ENCODE measurements around the gene ERVK3-1.
"Not testable (repeated sequence)": the region's sequence is repeated elsewhere in the genome, so short reads cannot be mapped to it uniquely, and the experiment has no call there.

The ERVK3-1 gene

GRCh38 chr19:58304255-58304654 is 922 bp upstream of the ERVK3-1 start:
- no peak for DNase-seq (ENCODE audit: low read depth in 2 of 3, low spot score in 2 of 3)

- DNase-seq (ENCODE audit: low read depth in 2 of 3, low spot score in 2 of 3) = no peak
Observed at GRCh38 chr19:58304748-58305064, 471 bp upstream of the ERVK3-1 start.

DNA sequence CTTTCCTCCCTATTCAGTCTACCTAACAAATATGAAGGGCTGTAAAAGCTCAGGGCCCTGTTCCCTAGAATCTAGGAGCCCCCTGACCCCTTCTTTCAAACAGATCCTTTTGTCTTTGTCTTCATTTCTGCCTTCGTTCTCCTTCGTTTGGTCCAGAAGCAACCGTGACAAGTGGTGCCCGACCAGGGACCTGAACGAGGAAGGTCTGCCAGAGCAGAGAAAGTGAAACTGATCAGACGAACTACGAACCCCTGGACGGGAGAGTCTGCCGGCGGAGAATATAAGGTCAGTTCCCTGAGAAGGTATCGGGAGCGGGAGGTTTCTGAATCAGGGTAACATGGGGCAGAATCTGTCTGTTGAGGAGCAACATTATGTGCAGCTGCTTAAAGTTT is 751 bp downstream of the ERVK3-1 start:
- DNase-seq (ENCODE audit: low read depth in 2 of 3, low spot score in 2 of 3) = no peak

GRCh38 chr19:58307736-58308135 is 2.6 kb downstream of the ERVK3-1 start:
- no peak for DNase-seq (ENCODE audit: low read depth in 2 of 3, low spot score in 2 of 3)

GRCh38 chr19:58310685-58311084 is 5.5 kb downstream of the ERVK3-1 start:
- not testable (repeated sequence) for DNase-seq (ENCODE audit: low read depth in 2 of 3, low spot score in 2 of 3)

DNA sequence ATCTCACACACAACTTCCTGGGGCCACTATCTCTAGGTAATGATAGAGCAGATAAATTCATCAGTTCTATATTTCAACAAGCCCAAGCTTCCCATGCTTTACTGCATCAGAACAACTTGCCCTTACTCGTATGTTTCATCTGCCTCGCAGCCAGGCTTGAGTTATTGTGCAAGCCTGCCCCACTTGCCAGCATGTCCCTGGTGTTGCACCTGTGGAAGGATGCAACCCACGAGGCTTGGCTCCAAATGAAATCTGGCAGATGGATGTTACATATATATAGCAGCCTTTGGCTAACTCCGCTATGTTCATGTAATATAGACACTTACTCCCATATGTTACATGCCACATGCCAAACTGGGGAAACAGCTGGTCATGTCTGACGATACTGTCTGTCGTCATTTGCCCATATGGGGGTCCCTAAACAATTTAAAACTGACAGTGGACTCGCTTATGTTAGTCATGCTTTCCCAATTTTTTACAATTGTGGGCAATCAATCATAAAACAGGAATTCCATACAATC is 6.2 kb downstream of the ERVK3-1 start:
- no peak for DNase-seq (ENCODE audit: low read depth in 2 of 3, low spot score in 2 of 3)

DNA sequence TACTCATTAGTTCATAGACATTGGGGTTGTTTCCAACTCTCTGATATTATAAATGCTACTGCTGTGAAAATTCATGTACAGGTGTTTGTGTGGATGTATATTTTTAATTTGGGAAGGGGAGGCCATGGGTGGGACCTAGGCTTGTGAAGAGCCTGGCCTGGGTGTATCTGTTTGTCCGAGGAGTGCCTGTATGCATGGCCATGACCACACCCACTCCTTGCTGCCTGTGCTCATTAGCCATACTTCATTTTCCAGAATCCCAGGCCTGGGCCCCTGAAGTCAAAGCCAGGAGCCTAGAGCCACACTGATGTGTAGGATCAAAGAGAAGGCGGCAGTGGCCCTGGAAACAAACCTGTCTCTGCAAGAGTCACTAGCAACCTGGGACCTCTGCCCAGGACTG is 10.4 kb downstream of the ERVK3-1 start:
- no peak for DNase-seq (ENCODE audit: low read depth in 2 of 3, low spot score in 2 of 3)

- no peak for DNase-seq (ENCODE audit: low read depth in 2 of 3, low spot score in 2 of 3)
Observed at GRCh38 chr19:58317476-58318072, 12.4 kb downstream of the ERVK3-1 start.

- no peak for DNase-seq (ENCODE audit: low read depth in 2 of 3, low spot score in 2 of 3)
Observed at GRCh38 chr19:58318297-58318696, 13.1 kb downstream of the ERVK3-1 start.

GRCh38 chr19:58319241-58319640 is 14.1 kb downstream of the ERVK3-1 start:
- DNase-seq (ENCODE audit: low read depth in 2 of 3, low spot score in 2 of 3) = no peak

GRCh38 chr19:58325311-58326022 is 20.3 kb downstream of the ERVK3-1 start:
- no peak for DNase-seq (ENCODE audit: low read depth in 2 of 3, low spot score in 2 of 3)

- no peak for DNase-seq (ENCODE audit: low read depth in 2 of 3, low spot score in 2 of 3)
Observed at GRCh38 chr19:58326501-58326913, 21.3 kb downstream of the ERVK3-1 start.

DNA sequence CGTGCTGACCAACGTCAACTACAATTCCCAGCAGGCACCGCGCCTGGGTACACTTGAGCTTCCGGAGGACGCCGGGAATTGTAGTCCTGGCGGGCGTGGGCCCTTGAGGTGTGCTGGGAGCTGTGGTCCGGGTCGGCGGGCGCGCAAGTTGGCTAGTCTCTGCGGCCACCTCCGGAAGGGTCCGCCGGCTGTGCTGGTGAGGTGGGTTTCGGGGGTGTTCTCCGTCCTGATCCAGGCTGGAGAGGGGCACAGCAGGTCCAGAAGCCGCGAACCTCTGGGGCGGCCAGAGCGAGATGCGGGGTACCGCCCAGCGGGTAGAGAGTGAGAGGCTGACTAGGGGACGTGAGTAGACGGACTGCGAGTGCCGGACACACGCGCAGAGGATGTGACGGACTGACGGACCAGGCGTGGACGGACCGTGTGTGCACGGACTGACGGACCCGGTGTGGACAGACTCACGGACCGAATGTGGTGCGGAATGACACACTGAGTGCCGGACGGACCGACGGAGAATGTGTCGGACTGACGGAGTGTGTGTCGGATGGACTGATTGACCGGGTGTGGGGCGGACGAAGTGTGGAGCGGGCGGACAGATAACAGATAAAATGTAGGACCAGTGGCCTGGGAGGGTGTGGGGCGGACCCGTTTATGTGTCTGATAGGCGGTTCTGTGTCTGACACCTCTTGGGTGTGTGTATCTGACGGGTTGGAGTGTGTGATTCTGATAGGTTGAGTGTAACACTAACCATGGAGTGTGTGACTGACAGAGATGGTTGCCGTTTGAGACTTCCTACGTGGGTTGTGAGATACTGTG is 21.9 kb downstream of the ERVK3-1 start, which contains the start of gene ZSCAN22:
Gene ZSCAN22, plus strand, starts transcription at position 81 of the 813 bp plus-strand sequence. CDS start 7,809 bp downstream, outside the sequence.
- peak; percentile 76 to 83 (median 79) for DNase-seq (ENCODE audit: low read depth in 2 of 3, low spot score in 2 of 3)

DNA sequence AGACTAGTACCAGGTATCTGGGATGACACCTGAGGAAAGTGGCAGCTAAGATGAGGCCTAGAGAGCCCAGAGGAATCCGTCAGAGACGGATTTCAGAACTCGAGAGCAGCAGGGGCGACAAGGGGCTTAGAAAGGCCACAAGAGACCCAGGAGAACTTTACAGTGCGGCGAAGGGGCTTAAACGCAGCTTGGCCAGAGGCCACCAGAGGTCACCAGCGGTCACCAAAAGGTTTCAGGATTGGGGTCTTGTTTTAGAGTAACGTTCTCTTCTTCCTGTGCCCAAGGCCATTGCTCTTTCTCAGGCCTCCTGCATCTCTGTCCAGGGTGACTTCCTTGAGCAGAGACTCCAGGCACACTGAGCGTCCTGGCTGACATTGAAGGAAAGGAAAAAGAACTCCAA is 23.8 kb downstream of the ERVK3-1 start:
- DNase-seq (ENCODE audit: low read depth in 2 of 3, low spot score in 2 of 3) = no peak

DNA sequence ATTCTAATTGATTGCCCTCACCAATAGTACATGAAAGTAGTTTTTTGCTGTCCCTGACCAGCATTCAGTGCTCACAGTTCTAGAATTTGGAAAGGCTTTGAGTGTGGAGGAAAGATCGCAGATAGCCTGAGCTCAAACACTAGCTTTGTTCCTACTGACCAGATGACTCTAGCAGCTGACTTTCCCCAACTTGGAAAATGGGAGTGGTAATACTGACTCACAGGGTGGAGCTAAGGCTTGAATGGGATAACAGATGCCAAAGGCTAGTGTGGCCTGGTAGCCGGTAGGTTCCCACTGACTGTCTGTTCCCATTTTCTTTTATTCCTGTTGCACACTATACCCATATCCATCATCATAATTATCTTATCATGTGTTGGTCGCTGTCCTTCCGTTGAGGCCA is 25.3 kb downstream of the ERVK3-1 start:
- no peak for DNase-seq (ENCODE audit: low read depth in 2 of 3, low spot score in 2 of 3)

GRCh38 chr19:58332697-58333096 is 27.5 kb downstream of the ERVK3-1 start:
- no peak for DNase-seq (ENCODE audit: low read depth in 2 of 3, low spot score in 2 of 3)

- no peak for DNase-seq (ENCODE audit: low read depth in 2 of 3, low spot score in 2 of 3)
Observed at GRCh38 chr19:58334691-58335249, 29.6 kb downstream of the ERVK3-1 start.

GRCh38 chr19:58335630-58336029 is 30.5 kb downstream of the ERVK3-1 start:
- DNase-seq (ENCODE audit: low read depth in 2 of 3, low spot score in 2 of 3) = no peak

DNA sequence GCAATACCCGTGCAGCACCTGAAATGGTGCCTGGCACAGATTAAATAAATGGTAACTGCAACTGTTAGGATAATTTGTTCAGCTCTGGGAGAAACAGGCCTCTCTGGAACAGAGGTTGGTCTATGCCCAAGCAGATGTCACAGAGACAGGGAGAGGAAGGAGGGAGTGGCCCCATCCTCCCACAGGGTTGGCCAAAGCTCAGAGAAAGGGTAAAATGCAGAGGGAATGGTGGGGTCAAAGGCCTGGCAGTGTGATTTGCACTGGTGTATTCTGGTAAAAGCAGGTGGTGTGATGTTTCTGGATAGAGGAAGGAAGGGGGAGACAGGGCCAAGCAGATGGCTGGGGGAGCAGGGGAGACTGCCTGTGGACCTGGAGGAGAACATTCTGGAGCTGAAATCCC is 31.0 kb downstream of the ERVK3-1 start:
- no peak for DNase-seq (ENCODE audit: low read depth in 2 of 3, low spot score in 2 of 3)

GRCh38 chr19:58336820-58337219 is 31.6 kb downstream of the ERVK3-1 start:
- DNase-seq (ENCODE audit: low read depth in 2 of 3, low spot score in 2 of 3) = no peak

DNA sequence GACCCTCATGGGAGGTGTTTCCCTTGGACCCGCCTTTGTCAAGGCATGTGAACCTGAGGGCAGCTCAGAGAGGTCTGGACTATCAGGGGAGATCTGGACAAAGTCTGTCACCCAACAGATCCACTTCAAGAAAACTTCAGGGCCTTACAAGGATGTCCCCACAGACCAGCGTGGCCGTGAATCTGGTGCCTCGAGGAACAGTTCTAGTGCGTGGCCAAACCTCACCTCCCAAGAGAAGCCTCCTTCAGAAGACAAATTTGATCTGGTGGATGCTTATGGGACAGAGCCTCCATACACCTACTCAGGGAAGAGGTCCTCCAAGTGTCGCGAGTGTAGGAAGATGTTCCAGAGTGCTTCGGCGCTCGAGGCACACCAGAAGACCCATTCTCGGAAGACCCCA is 33.2 kb downstream of the ERVK3-1 start:
- no peak for DNase-seq (ENCODE audit: low read depth in 2 of 3, low spot score in 2 of 3)

All from activated CD8-positive, alpha-beta memory T cell treated with anti-CD3 and anti-CD28 coated beads for 48 hours (primary cell).